ENCODE measurements around the gene GBP4. TPM values are rescaled to one million over a fixed set of nuclear protein-coding genes. Genes with fewer than 3 reads are reported as not detected.

The GBP4 gene
- total and polyA plus RNA-seq, 8 donors = 0.66 to 2.6 (median 1.3) TPM

DNA sequence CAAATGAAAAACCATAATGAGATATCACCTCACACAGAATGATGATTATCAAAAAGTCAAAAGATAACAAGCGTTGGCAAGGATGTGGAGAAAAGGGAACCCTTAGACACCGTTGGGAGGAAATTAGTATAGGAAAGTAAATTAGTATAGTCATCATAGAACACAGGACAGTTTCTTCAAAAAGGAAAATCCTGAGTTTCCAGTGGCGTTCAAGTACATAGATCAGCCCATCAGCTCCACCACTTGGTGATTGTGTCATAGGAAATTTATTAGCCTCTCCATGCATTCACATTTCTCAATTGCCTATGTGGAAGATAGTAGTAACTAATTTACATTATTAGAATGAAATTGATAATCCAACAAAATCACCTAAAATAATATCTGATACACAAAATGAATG lies 52.0 kb downstream of the GBP4 start:
- H3K36me3 ChIP-seq = no peaks in the 10 kb centered on the region
- H3K27ac ChIP-seq = no peak overlapping the region
- ATAC-seq (no peak), FAIRE-seq (no peak), DNase-seq (no peak)
- intact Hi-C loops (cut with DNase I) = no loop called here
- TF ChIP-seq, protein P1, sequence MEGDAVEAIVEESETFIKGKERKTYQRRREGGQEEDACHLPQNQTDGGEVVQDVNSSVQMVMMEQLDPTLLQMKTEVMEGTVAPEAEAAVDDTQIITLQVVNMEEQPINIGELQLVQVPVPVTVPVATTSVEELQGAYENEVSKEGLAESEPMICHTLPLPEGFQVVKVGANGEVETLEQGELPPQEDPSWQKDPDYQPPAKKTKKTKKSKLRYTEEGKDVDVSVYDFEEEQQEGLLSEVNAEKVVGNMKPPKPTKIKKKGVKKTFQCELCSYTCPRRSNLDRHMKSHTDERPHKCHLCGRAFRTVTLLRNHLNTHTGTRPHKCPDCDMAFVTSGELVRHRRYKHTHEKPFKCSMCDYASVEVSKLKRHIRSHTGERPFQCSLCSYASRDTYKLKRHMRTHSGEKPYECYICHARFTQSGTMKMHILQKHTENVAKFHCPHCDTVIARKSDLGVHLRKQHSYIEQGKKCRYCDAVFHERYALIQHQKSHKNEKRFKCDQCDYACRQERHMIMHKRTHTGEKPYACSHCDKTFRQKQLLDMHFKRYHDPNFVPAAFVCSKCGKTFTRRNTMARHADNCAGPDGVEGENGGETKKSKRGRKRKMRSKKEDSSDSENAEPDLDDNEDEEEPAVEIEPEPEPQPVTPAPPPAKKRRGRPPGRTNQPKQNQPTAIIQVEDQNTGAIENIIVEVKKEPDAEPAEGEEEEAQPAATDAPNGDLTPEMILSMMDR (IDR thresholded peaks at IDR 0.05) = no peak
- no peaks in the 10 kb centered on the region for H3K9me3 ChIP-seq
- no peaks in the 10 kb centered on the region for H3K27me3 ChIP-seq
- WGBS, 2 donors = 68 to 83% methylated on average over 3 of the region's 3 CpGs
- H3K4me1 ChIP-seq = no peaks in the 10 kb centered on the region
- no peak overlapping the region for H3K4me3 ChIP-seq

DNA sequence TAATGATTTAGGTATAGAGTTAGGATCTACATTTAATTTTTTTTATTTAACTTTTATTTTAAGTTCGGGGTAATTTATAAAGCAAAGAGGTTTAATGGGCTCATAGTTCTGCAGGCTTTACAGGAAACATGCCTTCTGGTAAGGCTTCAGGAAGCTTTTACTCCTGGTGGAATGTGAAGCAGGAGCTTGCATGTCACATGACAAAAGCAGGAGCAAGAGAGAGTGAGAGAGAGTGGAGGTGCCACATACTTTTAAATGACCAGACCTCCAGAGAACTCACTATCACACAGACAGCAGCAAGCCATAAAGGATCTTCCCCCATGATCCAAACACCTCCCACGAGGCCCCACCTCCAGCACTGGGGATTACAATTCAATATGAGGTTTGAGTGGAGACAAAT lies 55.3 kb downstream of the GBP4 start:
- no peak for ATAC-seq
- no peaks in the 10 kb centered on the region for H3K36me3 ChIP-seq
- DNase-seq = no peak
- no peak overlapping the region for H3K27ac ChIP-seq
- no peaks in the 10 kb centered on the region for H3K4me1 ChIP-seq
- TF ChIP-seq, protein P1 (IDR thresholded peaks at IDR 0.05) = no peak
- WGBS, 2 donors = 58 to 73% methylated on average over 2 of the region's 2 CpGs
- intact Hi-C loops (cut with DNase I) = no loop called here
- no peak for FAIRE-seq
- H3K9me3 ChIP-seq = no peaks in the 10 kb centered on the region
- no peaks in the 10 kb centered on the region for H3K27me3 ChIP-seq
- no peak overlapping the region for H3K4me3 ChIP-seq

DNA sequence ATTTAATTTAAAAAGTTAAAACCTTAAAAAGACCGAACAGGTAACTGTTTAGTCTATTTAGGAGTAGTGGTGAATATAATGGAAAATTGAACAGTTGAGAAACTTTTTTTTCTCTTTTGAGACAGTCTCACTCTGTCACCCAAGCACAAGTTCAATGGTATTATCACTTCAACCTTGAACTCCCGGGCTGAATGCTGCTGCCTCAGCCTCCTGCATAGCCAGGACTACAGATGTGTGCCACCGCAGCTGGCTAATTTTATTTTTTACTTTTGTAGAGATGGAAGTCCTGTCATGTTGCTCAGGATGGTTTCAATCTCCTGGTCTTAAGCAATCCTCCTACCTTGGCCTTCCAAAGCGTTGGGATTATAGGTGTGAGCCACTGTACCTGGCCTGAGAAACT lies 56.6 kb downstream of the GBP4 start:
- TF ChIP-seq, protein P1 (IDR thresholded peaks at IDR 0.05) = no peak
- Histone ChIP-seq H3K9me3 (no peaks in the 10 kb centered on the region), H3K4me1 (no peaks in the 10 kb centered on the region), H3K27ac (no peak overlapping the region), H3K27me3 (no peaks in the 10 kb centered on the region), H3K36me3 (no peaks in the 10 kb centered on the region), H3K4me3 (no peak overlapping the region)
- ATAC-seq (no peak), DNase-seq (no peak), FAIRE-seq (no peak)
- 64 to 76% methylated on average over 4 of the region's 4 CpGs for WGBS, 2 donors
- intact Hi-C loops (cut with DNase I) = no loop called here

DNA sequence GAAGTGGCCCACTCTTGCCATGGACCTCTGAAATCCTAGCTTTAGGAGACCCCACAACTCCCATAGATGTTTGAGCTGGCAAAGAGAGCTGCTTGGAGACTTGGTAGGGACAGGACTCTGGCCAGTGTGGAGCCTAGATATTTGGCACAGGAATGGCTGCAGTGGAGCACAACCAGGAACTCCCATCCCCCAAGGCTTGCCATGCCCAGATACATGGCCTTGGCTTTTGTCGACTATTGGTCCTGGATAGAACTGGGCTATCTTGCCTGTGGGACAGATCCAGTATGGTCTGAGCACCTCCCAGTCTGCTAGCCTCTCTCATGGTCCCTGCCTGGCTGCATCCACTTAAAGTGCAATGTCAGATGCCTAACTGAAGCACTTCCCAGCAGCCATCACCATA lies 65.0 kb downstream of the GBP4 start:
- H3K4me3 ChIP-seq = no peak overlapping the region
- no peak for ATAC-seq
- no peaks in the 10 kb centered on the region for H3K36me3 ChIP-seq
- FAIRE-seq = no peak
- no peaks in the 10 kb centered on the region for H3K9me3 ChIP-seq
- no peak overlapping the region for H3K27ac ChIP-seq
- intact Hi-C loops (cut with DNase I) = no loop called here
- no peak for DNase-seq
- H3K27me3 ChIP-seq = no peaks in the 10 kb centered on the region
- WGBS, 2 donors = 40 to 45% methylated on average over 1 of the region's 1 CpG
- H3K4me1 ChIP-seq = peaks cover 0 to 7% (median 5%) of the 10 kb centered on the region in 3 donors
- TF ChIP-seq, protein P1 (IDR thresholded peaks at IDR 0.05) = no peak

Other genes starting within 250 kb of the GBP4 start
- 10 to 100 TPM; 11.2 to 17.9 (median 15.2) TPM for gene KYAT3, start 206.3 kb downstream of the GBP4 start, total RNA-seq
- gene KYAT3, start 206.3 kb downstream of the GBP4 start, polyA plus RNA-seq = 10 to 100 TPM; 11.2 to 16.7 TPM
- 10 to 100 TPM in 1 of 6 donors, 1 to 10 TPM in 5; 5.5 to 11.5 (median 7.3) TPM for gene RBMXL1, start 206.3 kb downstream of the GBP4 start, total RNA-seq
- gene RBMXL1, start 206.3 kb downstream of the GBP4 start, polyA plus RNA-seq = 1 to 10 TPM; 2.0 to 3.6 TPM
- 10 to 100 TPM in 2 of 6 donors, 1 to 10 TPM in 4; 3.6 to 18.4 (median 4.2) TPM for gene GBP3, start 176.1 kb downstream of the GBP4 start, total RNA-seq
- gene GBP3, start 176.1 kb downstream of the GBP4 start, polyA plus RNA-seq = 1 to 10 TPM; 2.1 to 3.5 TPM
- 1 to 10 TPM; 1.3 to 8.5 (median 3.0) TPM for gene GBP1, start 133.7 kb downstream of the GBP4 start, total RNA-seq
- 1 to 10 TPM; 3.8 to 4.9 TPM for gene GBP1, start 133.7 kb downstream of the GBP4 start, polyA plus RNA-seq
- 10 to 100 TPM in 2 of 6 donors, 1 to 10 TPM in 4; 2.4 to 17.0 (median 3.6) TPM for gene GBP2, start 72.8 kb downstream of the GBP4 start, total RNA-seq
- 10 to 100 TPM; 13.5 to 19.5 TPM for gene GBP2, start 72.8 kb downstream of the GBP4 start, polyA plus RNA-seq
- under 1 TPM in 1 of 6 donors, not detected in 5; 0.09 TPM for gene GBP7, start 22.9 kb downstream of the GBP4 start, total RNA-seq
- gene GBP7, start 22.9 kb downstream of the GBP4 start, polyA plus RNA-seq = not detected
- gene GBP5, start 73.9 kb upstream of the GBP4 start, total RNA-seq = 1 to 10 TPM in 1 of 6 donors, under 1 TPM in 5; 0.20 to 1.4 (median 0.63) TPM
- gene GBP5, start 73.9 kb upstream of the GBP4 start, polyA plus RNA-seq = under 1 TPM; 0.16 to 0.19 TPM
- gene GBP6, start 165.1 kb upstream of the GBP4 start, total RNA-seq = under 1 TPM in 1 of 6 donors, not detected in 5; 0.09 TPM
- gene GBP6, start 165.1 kb upstream of the GBP4 start, polyA plus RNA-seq = under 1 TPM; 0.05 to 0.08 TPM

Data from pancreas (tissue), 10 donors.